Measurements from ENCODE around the gene CLTCL1. TPM values are rescaled to one million over a fixed set of nuclear protein-coding genes. Genes with fewer than 3 reads are reported as not detected.

Gene CLTCL1
- total RNA-seq, 4 donors from 2014 or later, result 4.8 to 8.9 (median 6.0) TPM

DNA sequence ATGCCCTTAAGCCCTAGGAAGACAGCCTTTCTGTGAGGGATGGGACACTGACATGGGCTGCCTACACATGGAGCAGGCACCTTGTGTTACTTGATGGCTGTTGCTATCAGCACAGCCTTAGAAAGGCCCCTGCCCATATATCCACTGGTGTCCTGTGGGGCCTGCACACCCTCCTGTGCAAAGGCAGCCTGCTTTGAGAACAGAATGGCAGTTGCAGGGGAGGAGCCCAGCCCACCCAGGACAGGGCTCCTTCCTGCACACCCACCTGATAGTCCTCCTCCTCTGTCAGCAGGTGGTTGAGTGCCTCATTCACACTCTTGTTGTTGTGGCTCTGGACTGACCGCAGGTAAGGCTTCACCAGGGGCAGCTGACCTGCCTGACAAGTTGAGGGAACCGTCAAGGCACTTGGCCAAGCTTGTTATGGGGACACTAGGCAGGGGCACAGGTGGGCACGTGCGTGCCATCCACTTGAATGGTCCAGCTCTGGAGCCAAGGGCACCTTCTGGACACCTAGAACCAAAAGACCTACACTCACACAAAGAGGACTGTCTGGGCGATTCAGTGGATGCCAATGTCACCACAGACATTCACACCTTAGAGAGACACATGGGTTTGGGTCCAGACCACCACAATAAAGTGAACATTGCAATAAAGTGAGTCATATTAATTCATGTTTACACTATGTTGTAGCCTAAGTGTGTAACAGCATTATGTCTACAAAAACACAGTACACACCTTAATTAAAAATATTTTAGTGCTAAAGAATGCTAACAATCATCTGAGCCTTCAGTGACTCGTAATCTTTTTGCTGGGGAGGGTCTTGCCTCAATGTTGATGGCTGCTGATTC lies 103.6 kb downstream of the CLTCL1 start:
- H3K27me3 ChIP-seq, result no peaks in the 10 kb centered on the region
- no peak overlapping the region for H3K27ac ChIP-seq (replicated peaks in 1 of 4)
- no peaks in the 10 kb centered on the region for H3K4me1 ChIP-seq
- WGBS, result 93% methylated on average over 4 of the region's 6 CpGs
- no peak for DNase-seq (ENCODE audit: extremely low spot score)
- intact Hi-C loops (cut with DNase I), result loop anchor here (10.0 kb wide), 2 partner anchors 177 to 447 kb away; no protein-coding TSS in a partner anchor
- H3K4me3 ChIP-seq, result no peak overlapping the region
- TF ChIP-seq EP300 (IDR thresholded peaks at IDR 0.05) (no peak), POLR2A (IDR thresholded peaks at IDR 0.05; ENCODE audit: low read depth) (no peak), POLR2AphosphoS5 (IDR thresholded peaks at IDR 0.05) (no peak)
- TF ChIP-seq, protein P1, sequence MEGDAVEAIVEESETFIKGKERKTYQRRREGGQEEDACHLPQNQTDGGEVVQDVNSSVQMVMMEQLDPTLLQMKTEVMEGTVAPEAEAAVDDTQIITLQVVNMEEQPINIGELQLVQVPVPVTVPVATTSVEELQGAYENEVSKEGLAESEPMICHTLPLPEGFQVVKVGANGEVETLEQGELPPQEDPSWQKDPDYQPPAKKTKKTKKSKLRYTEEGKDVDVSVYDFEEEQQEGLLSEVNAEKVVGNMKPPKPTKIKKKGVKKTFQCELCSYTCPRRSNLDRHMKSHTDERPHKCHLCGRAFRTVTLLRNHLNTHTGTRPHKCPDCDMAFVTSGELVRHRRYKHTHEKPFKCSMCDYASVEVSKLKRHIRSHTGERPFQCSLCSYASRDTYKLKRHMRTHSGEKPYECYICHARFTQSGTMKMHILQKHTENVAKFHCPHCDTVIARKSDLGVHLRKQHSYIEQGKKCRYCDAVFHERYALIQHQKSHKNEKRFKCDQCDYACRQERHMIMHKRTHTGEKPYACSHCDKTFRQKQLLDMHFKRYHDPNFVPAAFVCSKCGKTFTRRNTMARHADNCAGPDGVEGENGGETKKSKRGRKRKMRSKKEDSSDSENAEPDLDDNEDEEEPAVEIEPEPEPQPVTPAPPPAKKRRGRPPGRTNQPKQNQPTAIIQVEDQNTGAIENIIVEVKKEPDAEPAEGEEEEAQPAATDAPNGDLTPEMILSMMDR (IDR thresholded peaks at IDR 0.05), result no peak
- H3K36me3 ChIP-seq, result peaks cover 5 to 30% (median 18%) of the 10 kb centered on the region in 4 donors
- H3K9me3 ChIP-seq, result no peaks in the 10 kb centered on the region

DNA sequence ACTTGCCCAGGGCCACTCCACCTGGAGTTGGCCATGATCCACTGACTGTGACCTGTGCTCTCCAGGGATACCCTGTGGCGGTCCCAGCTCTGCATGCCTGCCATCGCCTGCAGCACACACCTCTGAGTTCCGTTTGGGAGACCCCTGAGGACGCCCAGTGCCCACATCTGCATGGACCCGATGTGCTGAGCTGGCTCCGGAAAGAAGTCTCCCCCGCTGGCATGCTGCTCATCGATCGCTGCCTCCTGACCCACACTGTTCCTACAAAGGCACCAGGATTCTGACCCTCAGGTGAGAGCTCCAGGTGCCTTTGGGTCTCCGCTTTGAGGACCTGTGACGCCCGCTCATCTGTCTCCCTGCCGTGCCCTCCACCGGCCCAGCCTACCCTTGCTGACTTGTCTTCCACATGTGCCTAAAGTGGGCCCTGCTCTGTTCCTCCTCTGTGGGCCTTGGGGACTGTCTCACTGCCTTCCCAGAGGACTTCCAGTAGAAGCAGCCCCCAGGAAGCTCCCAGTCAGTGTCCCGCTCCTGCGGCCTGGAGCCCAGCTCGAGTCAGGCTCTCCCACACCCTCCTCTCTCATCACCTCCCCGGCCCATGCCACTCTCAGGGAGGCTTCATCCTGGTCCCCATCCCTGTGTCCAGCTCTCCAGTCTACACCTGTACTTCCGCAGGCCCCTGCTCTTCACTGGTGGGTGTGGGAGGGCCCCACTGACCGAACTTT lies 107.1 kb downstream of the CLTCL1 start:
- no peak overlapping the region for H3K4me3 ChIP-seq
- no peaks in the 10 kb centered on the region for H3K27me3 ChIP-seq
- intact Hi-C loops (cut with DNase I), result loop anchor here (10.0 kb wide), 2 partner anchors 180 to 450 kb away; no protein-coding TSS in a partner anchor
- H3K27ac ChIP-seq (replicated peaks in 1 of 4), result no peak overlapping the region
- WGBS, result 88% methylated on average over 17 of the region's 20 CpGs
- TF ChIP-seq POLR2A (IDR thresholded peaks at IDR 0.05; ENCODE audit: low read depth), result no peak
- TF ChIP-seq, protein P1 (IDR thresholded peaks at IDR 0.05), result no peak
- TF ChIP-seq POLR2AphosphoS5 (IDR thresholded peaks at IDR 0.05), result no peak
- no peak for TF ChIP-seq EP300 (IDR thresholded peaks at IDR 0.05)
- peaks cover 5 to 22% (median 10%) of the 10 kb centered on the region in 4 donors for H3K36me3 ChIP-seq
- H3K9me3 ChIP-seq, result no peaks in the 10 kb centered on the region
- DNase-seq (ENCODE audit: extremely low spot score), result no peak
- peaks cover 0 to 5% (median 4%) of the 10 kb centered on the region in 4 donors for H3K4me1 ChIP-seq

DNA sequence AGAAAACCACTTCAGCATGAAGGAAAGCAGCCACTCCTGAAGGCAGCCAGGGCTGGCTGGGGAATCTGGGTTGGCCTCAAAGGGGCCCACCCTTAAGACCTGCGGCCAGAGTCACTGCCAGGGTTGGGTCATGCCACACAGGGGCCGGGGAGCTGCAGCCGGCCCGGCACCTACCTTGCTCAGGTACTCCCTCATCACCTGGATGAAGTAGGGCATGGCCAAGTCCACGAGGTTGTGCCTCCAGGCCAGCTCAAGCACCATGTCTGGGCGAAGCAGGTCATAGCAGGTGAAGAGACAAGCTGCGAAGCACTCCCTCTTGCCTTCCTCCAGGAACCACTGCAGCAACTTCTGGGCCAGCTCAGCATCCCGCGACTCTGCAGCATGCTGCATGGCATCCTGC lies 108.3 kb downstream of the CLTCL1 start:
- H3K27ac ChIP-seq (replicated peaks in 1 of 4), result no peak overlapping the region
- H3K4me3 ChIP-seq, result no peak overlapping the region
- peaks cover 5 to 17% (median 10%) of the 10 kb centered on the region in 4 donors for H3K36me3 ChIP-seq
- H3K27me3 ChIP-seq, result no peaks in the 10 kb centered on the region
- DNase-seq (ENCODE audit: extremely low spot score), result no peak
- WGBS, result no CpG with 5 or more reads among the region's 9 CpGs
- intact Hi-C loops (cut with DNase I), result loop anchor here (10.0 kb wide), 2 partner anchors 182 to 452 kb away; no protein-coding TSS in a partner anchor
- TF ChIP-seq EP300 (IDR thresholded peaks at IDR 0.05) (no peak), POLR2A (IDR thresholded peaks at IDR 0.05; ENCODE audit: low read depth) (no peak), POLR2AphosphoS5 (IDR thresholded peaks at IDR 0.05) (no peak)
- TF ChIP-seq, protein P1 (IDR thresholded peaks at IDR 0.05), result no peak
- H3K4me1 ChIP-seq, result peaks cover 0 to 11% (median 10%) of the 10 kb centered on the region in 4 donors
- H3K9me3 ChIP-seq, result no peaks in the 10 kb centered on the region

DNA sequence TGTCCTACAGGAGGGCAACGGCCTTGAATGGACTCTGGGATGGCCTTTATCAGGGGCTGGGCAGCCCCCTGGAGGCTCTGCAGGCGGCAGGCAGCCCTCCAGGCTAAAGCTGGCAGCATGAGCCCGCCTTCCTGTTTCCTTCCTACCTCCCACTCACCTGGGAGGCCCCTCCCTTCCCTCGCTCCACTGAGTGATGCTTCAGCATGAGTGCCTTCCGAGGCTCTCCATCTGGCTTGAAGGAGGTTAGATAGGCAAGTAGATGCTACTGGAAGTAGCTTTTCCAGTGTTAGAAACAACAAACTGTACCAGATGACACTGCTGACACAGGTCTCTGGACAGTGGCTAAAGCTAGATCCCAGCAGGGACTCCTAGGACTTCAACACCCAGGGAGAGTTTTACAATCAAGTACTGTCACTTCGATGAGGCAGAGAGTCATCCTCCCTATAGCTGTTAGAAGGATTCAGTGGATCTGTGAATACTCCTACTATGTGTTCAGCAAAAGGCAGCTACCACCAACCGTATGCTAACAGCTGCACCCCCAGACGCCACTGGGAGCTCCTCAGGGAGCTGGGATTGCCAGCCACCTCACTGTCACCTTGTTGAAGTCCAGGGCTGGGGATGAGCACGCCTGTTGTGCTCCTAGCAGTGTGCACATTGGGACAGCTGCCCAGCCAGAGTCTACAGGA lies 108.9 kb downstream of the CLTCL1 start:
- intact Hi-C loops (cut with DNase I), result loop anchor here (10.0 kb wide), 2 partner anchors 182 to 452 kb away; no protein-coding TSS in a partner anchor
- no peaks in the 10 kb centered on the region for H3K9me3 ChIP-seq
- WGBS, result 69% methylated on average over 8 of the region's 9 CpGs

More for the DNA sequence above, 108.9 kb downstream of the CLTCL1 start:
- no peak overlapping the region for H3K27ac ChIP-seq (replicated peaks in 1 of 4)
- H3K27me3 ChIP-seq, result no peaks in the 10 kb centered on the region
- H3K4me1 ChIP-seq, result peaks cover 4 to 16% (median 14%) of the 10 kb centered on the region in 4 donors
- TF ChIP-seq EP300 (IDR thresholded peaks at IDR 0.05), result no peak
- TF ChIP-seq POLR2A (IDR thresholded peaks at IDR 0.05; ENCODE audit: low read depth), result no peak
- TF ChIP-seq, protein P1 (IDR thresholded peaks at IDR 0.05), result no peak
- TF ChIP-seq POLR2AphosphoS5 (IDR thresholded peaks at IDR 0.05), result no peak
- no peak overlapping the region for H3K4me3 ChIP-seq
- peaks cover 2 to 12% (median 5%) of the 10 kb centered on the region in 4 donors for H3K36me3 ChIP-seq
- DNase-seq (ENCODE audit: extremely low spot score), result no peak
